Subcutaneous abdominal adipose tissue (tissue), 5 donors: ENCODE measurements around the gene ENAH.

Source experiments
- H3K27ac ChIP-seq: one replicate; pipeline ENCODE4 v1.7.0; 2013; ENCODE audit warnings: low read depth, mild to moderate bottlenecking, inconsistent platforms, low read length, moderate library complexity
- H3K27me3 ChIP-seq, 5 donors: one replicate each; pipeline ENCODE4 v1.7.0; 2013; ENCODE audit warnings: low read length in 5 of 5, inconsistent platforms in 1 of 5; ENCODE audit not compliant: control insufficient read depth in 5 of 5, insufficient read depth in 4 of 5
- H3K36me3 ChIP-seq, 5 donors: one replicate each; pipeline ENCODE4 v1.7.0; 2013; ENCODE audit warnings: low read length in 5 of 5; ENCODE audit not compliant: control insufficient read depth in 5 of 5, insufficient read depth in 5 of 5
- H3K4me1 ChIP-seq, 5 donors: one replicate each; pipeline ENCODE4 v1.7.0; 2013; ENCODE audit warnings: low read length in 5 of 5, mild to moderate bottlenecking in 3 of 5, moderate library complexity in 1 of 5; ENCODE audit not compliant: control insufficient read depth in 5 of 5, insufficient read depth in 5 of 5
- H3K4me3 ChIP-seq, 5 donors: one replicate each; pipeline ENCODE4 v1.7.0; 2013; ENCODE audit warnings: low read length in 5 of 5, low read depth in 1 of 5
- H3K9ac ChIP-seq, 5 donors: one replicate each; pipeline ENCODE4 v1.7.0; 2013; ENCODE audit warnings: low read length in 5 of 5, mild to moderate bottlenecking in 4 of 5, moderate library complexity in 3 of 5
- H3K9me3 ChIP-seq, 5 donors: one replicate each; pipeline ENCODE4 v1.7.0; 2013; ENCODE audit warnings: low read length in 5 of 5; ENCODE audit not compliant: control insufficient read depth in 5 of 5
- donor health status: healthy.
- donor health status: healthy.
- donor health status: healthy.
- donor health status: healthy.
- donor health status: healthy.

ENAH gene

GRCh38 chr1:225549821-225550220 is 103.1 kb downstream of the ENAH start:
- H3K4me1 ChIP-seq = peaks cover 0 to 6% (median 0%) of the 10 kb centered on the region in 5 donors
- no peak overlapping the region for H3K9ac ChIP-seq

GRCh38 chr1:225548140-225548857 is 104.6 kb downstream of the ENAH start:
- H3K4me1 ChIP-seq = no peaks in the 10 kb centered on the region
- no peak overlapping the region for H3K27ac ChIP-seq
- no peak overlapping the region for H3K4me3 ChIP-seq
- H3K9me3 ChIP-seq = no peaks in the 10 kb centered on the region
- no peaks in the 10 kb centered on the region for H3K27me3 ChIP-seq
- no peaks in the 10 kb centered on the region for H3K36me3 ChIP-seq
- no peak overlapping the region for H3K9ac ChIP-seq

More at GRCh38 chr1:225549821-225550220, 103.1 kb downstream of the ENAH start:
- Histone ChIP-seq H3K4me3 (no peak overlapping the region), H3K9me3 (no peaks in the 10 kb centered on the region), H3K36me3 (no peaks in the 10 kb centered on the region), H3K27ac (no peak overlapping the region), H3K27me3 (no peaks in the 10 kb centered on the region)

GRCh38 chr1:225545649-225546048 is 107.3 kb downstream of the ENAH start:
- no peak overlapping the region for H3K4me3 ChIP-seq
- no peaks in the 10 kb centered on the region for H3K36me3 ChIP-seq
- H3K9me3 ChIP-seq = no peaks in the 10 kb centered on the region
- no peak overlapping the region for H3K9ac ChIP-seq
- H3K27ac ChIP-seq = no peak overlapping the region
- H3K27me3 ChIP-seq = no peaks in the 10 kb centered on the region
- H3K4me1 ChIP-seq = no peaks in the 10 kb centered on the region

DNA sequence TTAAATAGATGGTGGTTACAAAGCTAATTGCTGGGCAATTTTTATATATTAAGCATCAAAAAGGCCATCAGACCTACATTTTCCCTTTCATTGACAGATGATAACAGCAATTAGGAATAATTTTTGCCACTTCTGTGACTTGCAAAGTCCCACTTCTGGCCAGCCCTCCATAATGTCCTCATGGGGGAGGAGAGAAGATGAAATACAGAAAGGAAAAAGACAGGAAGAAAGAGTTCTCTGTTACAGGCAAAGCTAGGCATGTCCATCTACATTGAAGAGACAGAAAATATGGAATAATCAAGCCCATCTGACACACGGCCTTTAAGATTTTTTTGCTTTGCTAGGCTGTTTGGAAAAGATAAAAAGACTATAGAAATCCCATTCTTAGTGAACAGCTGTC is 108.0 kb downstream of the ENAH start:
- Histone ChIP-seq H3K27me3 (no peaks in the 10 kb centered on the region), H3K4me1 (no peaks in the 10 kb centered on the region), H3K27ac (no peak overlapping the region), H3K4me3 (no peak overlapping the region), H3K9me3 (no peaks in the 10 kb centered on the region), H3K9ac (no peak overlapping the region), H3K36me3 (no peaks in the 10 kb centered on the region)

GRCh38 chr1:225544263-225544662 is 108.7 kb downstream of the ENAH start:
- H3K36me3 ChIP-seq = no peaks in the 10 kb centered on the region
- no peaks in the 10 kb centered on the region for H3K27me3 ChIP-seq
- H3K4me1 ChIP-seq = peaks cover 0 to 4% (median 0%) of the 10 kb centered on the region in 5 donors
- no peak overlapping the region for H3K4me3 ChIP-seq
- H3K9me3 ChIP-seq = no peaks in the 10 kb centered on the region
- H3K9ac ChIP-seq = no peak overlapping the region
- no peak overlapping the region for H3K27ac ChIP-seq

DNA sequence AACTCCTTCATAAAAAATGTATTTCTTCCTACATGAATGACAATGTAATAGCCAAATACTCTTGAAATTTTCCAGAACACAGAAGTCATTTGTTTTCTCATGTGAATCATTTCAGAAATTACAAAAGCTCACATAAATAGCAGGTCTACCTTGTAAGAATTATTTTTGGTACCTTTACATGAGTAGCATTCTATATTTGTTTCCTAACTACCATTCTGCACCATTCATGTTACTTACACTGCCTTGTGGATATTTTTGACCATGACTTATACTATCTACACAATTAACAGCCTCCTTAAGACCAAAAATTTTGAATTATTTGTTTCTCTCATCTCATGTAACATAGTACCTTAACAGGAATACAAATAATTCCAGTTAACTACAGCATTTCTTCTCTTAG is 109.6 kb downstream of the ENAH start:
- Histone ChIP-seq H3K27ac (no peak overlapping the region), H3K9me3 (no peaks in the 10 kb centered on the region)

GRCh38 chr1:225541383-225541782 is 111.5 kb downstream of the ENAH start:
- H3K27ac ChIP-seq = no peak overlapping the region
- H3K27me3 ChIP-seq = no peaks in the 10 kb centered on the region
- H3K36me3 ChIP-seq = no peaks in the 10 kb centered on the region
- no peak overlapping the region for H3K9ac ChIP-seq
- H3K4me3 ChIP-seq = no peak overlapping the region
- H3K4me1 ChIP-seq = peaks cover 0 to 4% (median 0%) of the 10 kb centered on the region in 5 donors
- H3K9me3 ChIP-seq = no peaks in the 10 kb centered on the region

More for the DNA sequence above, 109.6 kb downstream of the ENAH start:
- Histone ChIP-seq H3K9ac (no peak overlapping the region), H3K36me3 (no peaks in the 10 kb centered on the region), H3K27me3 (no peaks in the 10 kb centered on the region), H3K4me3 (no peak overlapping the region), H3K4me1 (peaks cover 0 to 4% (median 0%) of the 10 kb centered on the region in 5 donors)

DNA sequence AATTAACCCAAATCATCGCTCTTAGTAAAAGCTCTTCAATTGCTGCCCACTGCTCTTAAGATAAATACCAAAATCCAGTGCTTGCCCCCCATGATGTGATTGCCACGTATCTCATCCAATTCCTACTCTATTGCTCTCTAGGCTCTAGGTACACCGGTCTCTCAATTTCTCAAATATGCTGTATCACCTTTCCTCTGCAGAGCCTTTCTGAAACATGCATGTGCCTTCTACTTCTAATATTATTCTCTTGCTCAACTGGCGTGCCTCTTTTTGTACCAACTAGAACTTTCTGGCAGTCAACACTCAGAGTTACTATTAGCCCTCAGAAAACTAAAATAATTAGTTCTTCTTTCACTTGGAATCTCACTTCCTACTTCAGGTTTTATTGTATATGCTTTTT is 113.3 kb downstream of the ENAH start:
- Histone ChIP-seq H3K4me1 (peaks cover 0 to 4% (median 0%) of the 10 kb centered on the region in 5 donors), H3K9me3 (no peaks in the 10 kb centered on the region), H3K4me3 (no peak overlapping the region), H3K36me3 (no peaks in the 10 kb centered on the region), H3K27ac (no peak overlapping the region), H3K9ac (no peak overlapping the region), H3K27me3 (no peaks in the 10 kb centered on the region)

- no peak overlapping the region for H3K9ac ChIP-seq
- H3K27me3 ChIP-seq = no peaks in the 10 kb centered on the region
- no peaks in the 10 kb centered on the region for H3K9me3 ChIP-seq
- H3K27ac ChIP-seq = no peak overlapping the region
- no peak overlapping the region for H3K4me3 ChIP-seq
- peaks cover 0 to 4% (median 0%) of the 10 kb centered on the region in 5 donors for H3K4me1 ChIP-seq
- no peaks in the 10 kb centered on the region for H3K36me3 ChIP-seq
Observed at GRCh38 chr1:225539069-225539468, 113.9 kb downstream of the ENAH start.

GRCh38 chr1:225537554-225538251 is 115.2 kb downstream of the ENAH start:
- Histone ChIP-seq H3K27ac (no peak overlapping the region), H3K4me3 (no peak overlapping the region), H3K27me3 (no peaks in the 10 kb centered on the region), H3K4me1 (peaks cover 0 to 4% (median 0%) of the 10 kb centered on the region in 5 donors), H3K36me3 (no peaks in the 10 kb centered on the region), H3K9ac (no peak overlapping the region), H3K9me3 (no peaks in the 10 kb centered on the region)
